Hepatocyte (in vitro differentiated cells): ENCODE results near the gene ZNF407. TPM values are rescaled to one million over a fixed set of nuclear protein-coding genes. Genes with fewer than 3 reads are reported as not detected.

Experiments
- DNase-seq: peaks from one replicate; pipeline ENCODE4 v3.0.0-alpha.2; 2016; ENCODE audit warnings: low spot score
- H2AFZ ChIP-seq: fragments of 200-600 bp; sonication (generic); 2 replicates; pipeline ENCODE4 v1.6.0; 2016; ENCODE audit warnings: antibody characterized with exemption, mild to moderate bottlenecking
- H3K27ac ChIP-seq: fragments of 200-600 bp; sonication (generic); 2 replicates; pipeline ENCODE4 v1.5.1; 2016; ENCODE audit warnings: mild to moderate bottlenecking
- H3K27me3 ChIP-seq: fragments of 200-600 bp; sonication (generic); 2 replicates; pipeline ENCODE4 v1.6.1; 2016
- H3K36me3 ChIP-seq: fragments of 200-600 bp; sonication (generic); replicated peaks from 2 replicates; pipeline ENCODE4 v1.5.1; 2016; ENCODE audit warnings: low read depth; ENCODE audit not compliant: insufficient read depth
- H3K4me1 ChIP-seq: fragments of 200-600 bp; sonication (generic); 2 replicates; pipeline ENCODE4 v1.5.1; 2016; ENCODE audit warnings: mild to moderate bottlenecking, moderate library complexity; ENCODE audit not compliant: insufficient read depth
- H3K4me2 ChIP-seq: fragments of 200-600 bp; sonication (generic); 2 replicates; pipeline ENCODE4 v1.6.0; 2016
- H3K4me3 ChIP-seq: fragments of 200-600 bp; sonication (generic); 2 replicates; pipeline ENCODE4 v1.5.1; 2016; ENCODE audit warnings: mild to moderate bottlenecking
- H3K79me2 ChIP-seq: fragments of 200-600 bp; sonication (generic); 2 replicates; pipeline ENCODE4 v1.6.0; 2017; ENCODE audit warnings: mild to moderate bottlenecking
- H3K9me2 ChIP-seq: fragments of 200-600 bp; sonication (generic); replicated peaks from 2 replicates; pipeline ENCODE4 v1.6.0; 2017; ENCODE audit warnings: mild to moderate bottlenecking; ENCODE audit not compliant: insufficient read depth
- H3K9me3 ChIP-seq: fragments of 200-600 bp; sonication (generic); 2 replicates; pipeline ENCODE4 v1.5.1; 2016; ENCODE audit warnings: low read depth, mild to moderate bottlenecking
- H4K20me1 ChIP-seq: fragments of 200-600 bp; sonication (generic); 2 replicates; pipeline ENCODE4 v1.6.0; 2016; ENCODE audit warnings: mild to moderate bottlenecking; ENCODE audit not compliant: insufficient read depth, poor library complexity, severe bottlenecking
- EZH2 ChIP-seq: fragments of 200-600 bp; sonication (generic); IDR thresholded peaks from 2 replicates; pipeline ENCODE4 v1.6.1; 2016; ENCODE audit warnings: antibody characterized with exemption, mild to moderate bottlenecking, borderline replicate concordance
- EZH2phosphoT487 ChIP-seq: fragments of 200-600 bp; sonication (generic); IDR thresholded peaks from one replicate; pipeline ENCODE4 v1.6.1; 2018; ENCODE audit warnings: antibody characterized with exemption, mild to moderate bottlenecking, low read depth, moderate library complexity; ENCODE audit not compliant: unreplicated experiment, severe bottlenecking
- WGBS: methylation state at CpG from one replicate; pipeline ENCODE4 v1.1.6; 2016; ENCODE audit warnings: low lambda C conversion rate; ENCODE audit errors: missing lambda C conversion rate; 5-methylcytosine and 5-hydroxymethylcytosine counted together
- polyA plus RNA-seq: library from polyadenylated mRNA; unstranded; fragments of >200 nt; fragmentation: Nextera tagmentation; extraction: Ambion mirVana; gene quantifications from 2 replicates; pipeline ENCODE4 v1.2.1, GENCODE V29; 2016
- total RNA-seq: library from RNA; depleted of rRNA; stranded (reverse); fragments of >200 nt; gene quantifications from 2 replicates; pipeline ENCODE4 v1.2.3, GENCODE V29; 2014
- TF ChIP-seq, protein P1 (sequence below): fragments of 200-600 bp; sonication (generic); IDR thresholded peaks from 2 replicates; pipeline ENCODE4 v1.5.1; 2016; ENCODE audit warnings: antibody characterized with exemption, mild to moderate bottlenecking; ENCODE audit not compliant: poor library complexity

Gene ZNF407
- total and polyA plus RNA-seq, 2 experiments from 2014 or later, result 3.2 to 12.4 TPM

DNA sequence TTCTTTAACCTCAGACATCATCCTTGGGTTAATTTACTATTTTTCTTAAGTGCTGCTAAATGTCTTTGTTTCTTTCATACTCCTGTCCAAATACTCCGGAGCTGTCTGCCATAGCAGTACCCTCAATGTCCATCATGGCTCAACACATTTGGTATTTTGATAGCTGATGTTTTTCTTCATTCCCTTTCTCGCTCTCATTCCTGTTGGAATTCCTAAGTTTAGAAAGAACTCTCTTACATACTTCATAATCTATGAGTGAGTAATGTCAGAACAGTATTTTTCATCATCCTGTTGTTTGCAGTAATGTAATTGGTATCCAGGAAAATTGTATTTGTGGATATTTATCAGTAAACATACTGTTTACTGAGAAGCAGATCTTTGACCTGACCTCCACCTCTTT, 328.4 kb downstream of the ZNF407 start:
- H3K27ac ChIP-seq, result no peak overlapping the region
- H3K4me1 ChIP-seq, result no peaks in the 10 kb centered on the region
- H2AFZ ChIP-seq, result no peak overlapping the region
- no peak for DNase-seq
- H3K4me2 ChIP-seq, result no peak overlapping the region
- H3K4me3 ChIP-seq, result no peak overlapping the region
- TF ChIP-seq, protein P1, sequence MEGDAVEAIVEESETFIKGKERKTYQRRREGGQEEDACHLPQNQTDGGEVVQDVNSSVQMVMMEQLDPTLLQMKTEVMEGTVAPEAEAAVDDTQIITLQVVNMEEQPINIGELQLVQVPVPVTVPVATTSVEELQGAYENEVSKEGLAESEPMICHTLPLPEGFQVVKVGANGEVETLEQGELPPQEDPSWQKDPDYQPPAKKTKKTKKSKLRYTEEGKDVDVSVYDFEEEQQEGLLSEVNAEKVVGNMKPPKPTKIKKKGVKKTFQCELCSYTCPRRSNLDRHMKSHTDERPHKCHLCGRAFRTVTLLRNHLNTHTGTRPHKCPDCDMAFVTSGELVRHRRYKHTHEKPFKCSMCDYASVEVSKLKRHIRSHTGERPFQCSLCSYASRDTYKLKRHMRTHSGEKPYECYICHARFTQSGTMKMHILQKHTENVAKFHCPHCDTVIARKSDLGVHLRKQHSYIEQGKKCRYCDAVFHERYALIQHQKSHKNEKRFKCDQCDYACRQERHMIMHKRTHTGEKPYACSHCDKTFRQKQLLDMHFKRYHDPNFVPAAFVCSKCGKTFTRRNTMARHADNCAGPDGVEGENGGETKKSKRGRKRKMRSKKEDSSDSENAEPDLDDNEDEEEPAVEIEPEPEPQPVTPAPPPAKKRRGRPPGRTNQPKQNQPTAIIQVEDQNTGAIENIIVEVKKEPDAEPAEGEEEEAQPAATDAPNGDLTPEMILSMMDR, result no peak
- TF ChIP-seq EZH2 (no peak), EZH2phosphoT487 (no peak)
- H3K9me2 ChIP-seq, result no peaks in the 10 kb centered on the region
- no peaks in the 10 kb centered on the region for H3K79me2 ChIP-seq
- H3K9me3 ChIP-seq, result no peaks in the 10 kb centered on the region
- H3K36me3 ChIP-seq, result no peaks in the 10 kb centered on the region
- H3K27me3 ChIP-seq, result no peaks in the 10 kb centered on the region
- 98% methylated on average over 2 of the region's 2 CpGs for WGBS
- H4K20me1 ChIP-seq, result no peaks in the 10 kb centered on the region

DNA sequence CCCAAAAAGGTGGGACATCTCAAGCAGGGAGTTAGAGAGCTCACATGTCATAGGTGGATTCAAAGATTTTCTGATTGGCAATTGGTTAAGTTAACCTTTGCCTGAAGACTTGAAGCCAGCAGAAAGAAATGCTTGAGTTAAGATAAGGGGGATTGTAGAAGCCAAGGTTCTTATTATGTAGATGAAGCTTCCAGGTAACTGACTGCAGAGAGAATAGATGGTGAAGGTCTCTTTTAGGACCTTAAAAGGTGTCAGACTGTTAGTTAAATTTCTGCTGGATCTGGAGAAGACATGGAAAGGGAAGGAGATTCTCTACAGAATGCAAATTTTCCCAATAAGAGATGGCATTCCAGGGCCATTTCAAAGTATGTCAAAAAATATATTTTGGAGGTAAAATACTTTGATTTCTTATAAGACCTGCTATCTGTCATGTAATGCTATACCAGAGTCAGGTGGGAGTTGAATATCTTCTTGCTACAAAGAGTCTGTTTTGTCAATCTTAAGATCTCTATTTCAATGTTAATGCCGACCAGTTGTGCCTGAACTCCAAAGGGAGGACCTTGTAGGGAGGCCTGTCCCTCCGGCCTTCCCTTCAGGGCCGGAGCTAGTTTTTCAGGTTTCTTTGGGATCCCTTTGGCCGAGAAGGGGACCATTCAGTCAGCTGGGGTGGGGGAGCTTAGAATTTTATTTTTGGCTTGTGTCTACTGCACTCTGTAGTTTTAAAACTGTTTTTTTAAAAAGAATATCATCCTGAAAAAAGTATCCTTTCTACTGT, 330.7 kb downstream of the ZNF407 start:
- WGBS, result 78% methylated on average over 4 of the region's 4 CpGs
- H3K4me2 ChIP-seq, result no peak overlapping the region
- H3K4me1 ChIP-seq, result no peaks in the 10 kb centered on the region
- H3K79me2 ChIP-seq, result no peaks in the 10 kb centered on the region
- H3K36me3 ChIP-seq, result no peaks in the 10 kb centered on the region
- DNase-seq, result no peak
- H3K9me2 ChIP-seq, result no peaks in the 10 kb centered on the region
- H3K4me3 ChIP-seq, result no peak overlapping the region
- TF ChIP-seq EZH2, result no peak
- TF ChIP-seq, protein P1, result no peak
- no peak for TF ChIP-seq EZH2phosphoT487
- H3K27ac ChIP-seq, result no peak overlapping the region
- H4K20me1 ChIP-seq, result no peaks in the 10 kb centered on the region
- H3K9me3 ChIP-seq, result no peaks in the 10 kb centered on the region
- H3K27me3 ChIP-seq, result no peaks in the 10 kb centered on the region
- H2AFZ ChIP-seq, result no peak overlapping the region

DNA sequence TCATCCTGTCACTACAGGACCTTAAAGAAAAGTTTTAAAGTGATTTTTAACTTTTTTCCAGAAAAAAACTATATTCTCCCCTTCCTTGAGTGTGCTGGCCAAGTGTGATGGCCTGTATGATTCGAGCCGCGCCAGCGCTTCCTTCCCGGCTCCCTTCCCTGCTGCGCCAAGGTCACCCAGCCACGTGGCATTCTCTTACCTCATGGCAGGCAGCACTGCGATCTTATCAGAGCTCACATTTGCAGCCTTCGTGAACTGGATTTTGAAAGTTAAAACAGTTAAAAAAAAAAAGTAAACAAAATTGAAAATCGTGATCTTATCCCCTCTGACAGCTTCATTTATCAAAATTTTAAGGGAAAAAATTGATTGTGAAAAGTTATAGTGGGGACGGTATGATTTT, 331.4 kb downstream of the ZNF407 start:
- no peak overlapping the region for H3K4me3 ChIP-seq
- 83% methylated on average over 11 of the region's 11 CpGs for WGBS
- no peak overlapping the region for H3K4me2 ChIP-seq
- no peak overlapping the region for H3K27ac ChIP-seq
- no peaks in the 10 kb centered on the region for H3K9me2 ChIP-seq
- H4K20me1 ChIP-seq, result no peaks in the 10 kb centered on the region
- H2AFZ ChIP-seq, result no peak overlapping the region
- no peaks in the 10 kb centered on the region for H3K36me3 ChIP-seq
- H3K27me3 ChIP-seq, result no peaks in the 10 kb centered on the region
- H3K79me2 ChIP-seq, result no peaks in the 10 kb centered on the region
- DNase-seq, result no peak
- TF ChIP-seq EZH2phosphoT487 (no peak), EZH2 (no peak)
- TF ChIP-seq, protein P1, result no peak
- no peaks in the 10 kb centered on the region for H3K4me1 ChIP-seq
- no peaks in the 10 kb centered on the region for H3K9me3 ChIP-seq
